ENCODE measurements around the gene CDC5L.

The CDC5L gene

GRCh38 chr6:44489910-44490604 is 102.6 kb downstream of the CDC5L start:
- H3K36me3 ChIP-seq (ENCODE audit: control insufficient read depth, insufficient read depth, low read length): no peaks in the 10 kb centered on the region
- no peaks in the 10 kb centered on the region for H3K4me1 ChIP-seq (ENCODE audit: control insufficient read depth, insufficient read depth, low read length, poor library complexity, severe bottlenecking)
- H3K4me3 ChIP-seq (ENCODE audit: insufficient read depth, low read depth, low read length, poor library complexity, severe bottlenecking): no peak overlapping the region
- H3K27me3 ChIP-seq (replicated peaks; ENCODE audit: control insufficient read depth, insufficient read depth, low read length, poor library complexity, severe bottlenecking): no peaks in the 10 kb centered on the region
- DNase-seq: no peak
- no peak overlapping the region for H3K27ac ChIP-seq (ENCODE audit: insufficient read depth, low read length, poor library complexity, severe bottlenecking)
- H3K9me3 ChIP-seq (ENCODE audit: control insufficient read depth, low read length): no peaks in the 10 kb centered on the region

DNA sequence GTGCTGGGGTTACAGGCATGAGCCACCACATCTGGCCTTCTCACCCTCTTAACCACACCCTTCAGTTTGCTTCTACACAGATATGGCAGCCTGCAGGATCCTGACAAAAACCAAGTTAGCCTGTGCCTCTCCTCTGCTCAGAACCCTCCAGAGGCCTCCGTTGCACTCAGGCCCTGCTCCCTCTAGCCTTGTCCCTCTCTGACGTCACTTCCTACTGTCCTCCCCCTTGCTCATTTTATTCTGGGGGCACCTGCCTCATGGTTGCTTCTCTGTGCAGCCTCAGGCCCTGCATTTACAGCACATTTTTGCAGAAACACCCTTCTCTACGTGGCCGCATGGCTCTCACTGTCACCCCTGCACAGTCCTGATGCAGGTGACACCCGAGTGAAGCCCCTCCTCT is 105.6 kb downstream of the CDC5L start:
- no peak overlapping the region for H3K27ac ChIP-seq (ENCODE audit: insufficient read depth, low read length, poor library complexity, severe bottlenecking)
- H3K27me3 ChIP-seq (replicated peaks; ENCODE audit: control insufficient read depth, insufficient read depth, low read length, poor library complexity, severe bottlenecking): no peaks in the 10 kb centered on the region
- no peaks in the 10 kb centered on the region for H3K4me1 ChIP-seq (ENCODE audit: control insufficient read depth, insufficient read depth, low read length, poor library complexity, severe bottlenecking)
- DNase-seq: no peak
- H3K36me3 ChIP-seq (ENCODE audit: control insufficient read depth, insufficient read depth, low read length): no peaks in the 10 kb centered on the region
- no peak overlapping the region for H3K4me3 ChIP-seq (ENCODE audit: insufficient read depth, low read depth, low read length, poor library complexity, severe bottlenecking)
- H3K9me3 ChIP-seq (ENCODE audit: control insufficient read depth, low read length): no peaks in the 10 kb centered on the region

GRCh38 chr6:44493593-44493992 is 106.1 kb downstream of the CDC5L start:
- Histone ChIP-seq H3K27me3 (replicated peaks; ENCODE audit: control insufficient read depth, insufficient read depth, low read length, poor library complexity, severe bottlenecking) (no peaks in the 10 kb centered on the region), H3K4me1 (ENCODE audit: control insufficient read depth, insufficient read depth, low read length, poor library complexity, severe bottlenecking) (no peaks in the 10 kb centered on the region), H3K9me3 (ENCODE audit: control insufficient read depth, low read length) (no peaks in the 10 kb centered on the region), H3K4me3 (ENCODE audit: insufficient read depth, low read depth, low read length, poor library complexity, severe bottlenecking) (no peak overlapping the region), H3K36me3 (ENCODE audit: control insufficient read depth, insufficient read depth, low read length) (no peaks in the 10 kb centered on the region), H3K27ac (ENCODE audit: insufficient read depth, low read length, poor library complexity, severe bottlenecking) (no peak overlapping the region)
- no peak for DNase-seq

DNA sequence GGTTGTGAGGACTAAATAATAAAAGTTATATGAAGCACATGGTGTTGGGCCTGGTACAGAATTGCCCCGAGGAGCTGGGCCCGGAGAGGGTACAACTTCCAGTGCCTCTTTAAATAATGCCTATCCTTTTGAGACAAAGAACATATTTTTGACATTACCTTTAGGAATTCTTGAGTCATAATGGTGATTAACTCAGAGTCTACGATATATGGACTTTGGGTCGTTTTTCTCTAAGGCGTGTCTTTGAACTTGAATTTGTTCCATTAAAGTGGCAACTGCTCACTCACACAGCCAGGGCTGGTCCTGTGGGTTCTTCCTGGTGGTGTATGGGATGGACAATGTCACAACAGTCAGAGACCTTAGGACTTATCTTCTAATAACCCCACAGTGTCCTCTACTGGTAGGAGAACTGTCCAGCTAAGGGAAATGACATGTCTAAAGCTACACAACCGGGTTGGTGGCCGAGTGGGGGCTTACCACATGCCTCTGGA is 106.5 kb downstream of the CDC5L start:
- Histone ChIP-seq H3K4me1 (ENCODE audit: control insufficient read depth, insufficient read depth, low read length, poor library complexity, severe bottlenecking) (no peaks in the 10 kb centered on the region), H3K36me3 (ENCODE audit: control insufficient read depth, insufficient read depth, low read length) (no peaks in the 10 kb centered on the region), H3K4me3 (ENCODE audit: insufficient read depth, low read depth, low read length, poor library complexity, severe bottlenecking) (no peak overlapping the region), H3K9me3 (ENCODE audit: control insufficient read depth, low read length) (no peaks in the 10 kb centered on the region), H3K27me3 (replicated peaks; ENCODE audit: control insufficient read depth, insufficient read depth, low read length, poor library complexity, severe bottlenecking) (no peaks in the 10 kb centered on the region), H3K27ac (ENCODE audit: insufficient read depth, low read length, poor library complexity, severe bottlenecking) (no peak overlapping the region)
- DNase-seq: no peak

GRCh38 chr6:44495036-44495901 is 107.8 kb downstream of the CDC5L start:
- no peaks in the 10 kb centered on the region for H3K27me3 ChIP-seq (replicated peaks; ENCODE audit: control insufficient read depth, insufficient read depth, low read length, poor library complexity, severe bottlenecking)
- H3K9me3 ChIP-seq (ENCODE audit: control insufficient read depth, low read length): no peaks in the 10 kb centered on the region
- H3K27ac ChIP-seq (ENCODE audit: insufficient read depth, low read length, poor library complexity, severe bottlenecking): no peak overlapping the region
- no peak for DNase-seq
- no peaks in the 10 kb centered on the region for H3K4me1 ChIP-seq (ENCODE audit: control insufficient read depth, insufficient read depth, low read length, poor library complexity, severe bottlenecking)
- H3K36me3 ChIP-seq (ENCODE audit: control insufficient read depth, insufficient read depth, low read length): no peaks in the 10 kb centered on the region
- H3K4me3 ChIP-seq (ENCODE audit: insufficient read depth, low read depth, low read length, poor library complexity, severe bottlenecking): no peak overlapping the region

- Histone ChIP-seq H3K4me1 (ENCODE audit: control insufficient read depth, insufficient read depth, low read length, poor library complexity, severe bottlenecking) (no peaks in the 10 kb centered on the region), H3K36me3 (ENCODE audit: control insufficient read depth, insufficient read depth, low read length) (no peaks in the 10 kb centered on the region), H3K9me3 (ENCODE audit: control insufficient read depth, low read length) (no peaks in the 10 kb centered on the region), H3K27me3 (replicated peaks; ENCODE audit: control insufficient read depth, insufficient read depth, low read length, poor library complexity, severe bottlenecking) (no peaks in the 10 kb centered on the region), H3K4me3 (ENCODE audit: insufficient read depth, low read depth, low read length, poor library complexity, severe bottlenecking) (no peak overlapping the region), H3K27ac (ENCODE audit: insufficient read depth, low read length, poor library complexity, severe bottlenecking) (no peak overlapping the region)
- no peak for DNase-seq
Measured at GRCh38 chr6:44496665-44497369, 109.3 kb downstream of the CDC5L start.

DNA sequence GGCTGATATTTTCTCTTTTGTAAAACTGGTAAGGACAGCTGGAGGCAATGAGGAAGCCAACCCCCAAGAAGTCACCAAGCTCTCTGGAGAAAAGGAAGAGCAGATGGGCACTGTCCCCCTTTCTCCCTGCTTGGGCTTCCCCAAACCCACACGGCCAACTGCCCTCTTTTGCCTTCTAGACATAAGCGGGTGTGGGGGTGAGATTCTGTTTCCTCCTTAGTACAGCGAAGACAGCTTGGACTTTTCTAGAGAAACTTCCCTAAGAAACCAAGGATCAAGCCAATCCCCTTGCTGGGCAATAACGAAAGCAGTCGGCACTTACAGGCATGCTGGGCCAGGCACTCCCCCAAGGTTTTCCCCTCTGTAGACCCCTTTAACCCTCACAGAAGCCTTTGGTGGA is 110.3 kb downstream of the CDC5L start:
- no peaks in the 10 kb centered on the region for H3K27me3 ChIP-seq (replicated peaks; ENCODE audit: control insufficient read depth, insufficient read depth, low read length, poor library complexity, severe bottlenecking)
- DNase-seq: no peak
- no peaks in the 10 kb centered on the region for H3K9me3 ChIP-seq (ENCODE audit: control insufficient read depth, low read length)
- H3K36me3 ChIP-seq (ENCODE audit: control insufficient read depth, insufficient read depth, low read length): no peaks in the 10 kb centered on the region
- H3K4me3 ChIP-seq (ENCODE audit: insufficient read depth, low read depth, low read length, poor library complexity, severe bottlenecking): no peak overlapping the region
- no peaks in the 10 kb centered on the region for H3K4me1 ChIP-seq (ENCODE audit: control insufficient read depth, insufficient read depth, low read length, poor library complexity, severe bottlenecking)
- no peak overlapping the region for H3K27ac ChIP-seq (ENCODE audit: insufficient read depth, low read length, poor library complexity, severe bottlenecking)

DNA sequence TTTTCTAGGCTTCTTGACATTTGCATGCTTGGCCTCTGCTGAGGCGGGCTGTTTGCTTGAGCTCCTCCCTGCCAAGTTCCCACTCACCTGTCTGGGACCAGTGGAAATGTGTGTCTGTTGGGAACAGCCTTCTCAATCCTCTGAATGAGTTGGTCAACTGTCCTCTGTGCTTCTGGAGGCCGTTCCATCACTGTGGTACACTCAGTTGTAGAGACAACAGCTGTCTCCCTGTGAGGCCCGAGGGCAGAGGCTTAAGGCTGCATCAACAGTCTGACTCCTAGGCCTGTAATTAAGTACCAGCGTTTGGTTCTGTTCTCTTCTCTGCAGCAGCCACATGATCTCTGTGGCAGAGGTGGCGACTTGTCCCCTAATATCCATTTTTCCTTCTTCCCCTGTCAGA is 110.9 kb downstream of the CDC5L start:
- Histone ChIP-seq H3K4me3 (ENCODE audit: insufficient read depth, low read depth, low read length, poor library complexity, severe bottlenecking) (no peak overlapping the region), H3K4me1 (ENCODE audit: control insufficient read depth, insufficient read depth, low read length, poor library complexity, severe bottlenecking) (no peaks in the 10 kb centered on the region), H3K36me3 (ENCODE audit: control insufficient read depth, insufficient read depth, low read length) (no peaks in the 10 kb centered on the region), H3K27me3 (replicated peaks; ENCODE audit: control insufficient read depth, insufficient read depth, low read length, poor library complexity, severe bottlenecking) (no peaks in the 10 kb centered on the region), H3K9me3 (ENCODE audit: control insufficient read depth, low read length) (no peaks in the 10 kb centered on the region), H3K27ac (ENCODE audit: insufficient read depth, low read length, poor library complexity, severe bottlenecking) (no peak overlapping the region)
- no peak for DNase-seq

- Histone ChIP-seq H3K36me3 (ENCODE audit: control insufficient read depth, insufficient read depth, low read length) (no peaks in the 10 kb centered on the region), H3K9me3 (ENCODE audit: control insufficient read depth, low read length) (no peaks in the 10 kb centered on the region), H3K4me3 (ENCODE audit: insufficient read depth, low read depth, low read length, poor library complexity, severe bottlenecking) (no peak overlapping the region), H3K27ac (ENCODE audit: insufficient read depth, low read length, poor library complexity, severe bottlenecking) (no peak overlapping the region), H3K27me3 (replicated peaks; ENCODE audit: control insufficient read depth, insufficient read depth, low read length, poor library complexity, severe bottlenecking) (no peaks in the 10 kb centered on the region), H3K4me1 (ENCODE audit: control insufficient read depth, insufficient read depth, low read length, poor library complexity, severe bottlenecking) (no peaks in the 10 kb centered on the region)
- no peak for DNase-seq
Measured at GRCh38 chr6:44499609-44500008, 112.1 kb downstream of the CDC5L start.

Data from effector memory CD4-positive, alpha-beta T cell (primary cell).